HepG2 (cell line): Measurements from ENCODE around the gene FAM3B. TPM values are rescaled to one million over a fixed set of nuclear protein-coding genes. Genes with fewer than 3 reads are reported as not detected.

Experiments
- ZBTB21 ChIP-seq: sonication (generic); formaldehyde crosslinking; IDR thresholded peaks from 2 replicates; pipeline ENCODE4 v1.4.0; 2020; ENCODE audit warnings: missing genetic modification reagents
- polyA plus RNA-seq, 8 experiments: library from polyadenylated mRNA; depleted of rRNA in 3 of 8; stranded (reverse) in 7 of 8; unstranded in 1 of 8; fragments of >200 nt; fragmentation: Illumina TruSeq in 4 of 8; extraction: Trizol in 4 of 8; gene quantifications; 2 replicates each; pipeline versions ENCODE4 v1.2.1 to v1.2.3, GENCODE V29; 2011 to 2016; ENCODE audit warnings: low read depth in 4 of 8, missing spikeins in 1 of 8, mixed read lengths in 1 of 8; ENCODE audit not compliant: insufficient read depth in 1 of 8
- total RNA-seq, 5 experiments: library from RNA; depleted of rRNA; stranded (reverse); fragments of >200 nt; fragmentation: Illumina TruSeq; extraction: Trizol; gene quantifications; 2 replicates each; pipeline ENCODE4 v1.2.3, GENCODE V29; 2016; ENCODE audit warnings: low read depth in 1 of 5
- TF ChIP-seq, protein P1 (sequence below): sonication (generic); formaldehyde crosslinking; IDR thresholded peaks from 2 replicates; pipeline ENCODE4 v1.8.0; 2022; ENCODE audit warnings: mild to moderate bottlenecking, missing genetic modification reagents
- TF ChIP-seq, protein P2 (sequence below): sonication (generic); formaldehyde crosslinking; IDR thresholded peaks from 2 replicates; pipeline ENCODE4 v1.5.0; 2020; ENCODE audit warnings: missing genetic modification reagents
- TF ChIP-seq, protein P3 (sequence below): IDR thresholded peaks from 2 replicates; pipeline ENCODE4 v1.4.0; 2020; ENCODE audit warnings: mild to moderate bottlenecking, missing genetic modification reagents
- TF ChIP-seq, protein P4 (sequence below): sonication (generic); formaldehyde crosslinking; IDR thresholded peaks from 2 replicates; pipeline ENCODE4 v1.9.0; 2021; ENCODE audit warnings: missing genetic modification reagents, borderline replicate concordance
- TF ChIP-seq, protein P5 (sequence below): sonication (generic); formaldehyde crosslinking; IDR thresholded peaks from 2 replicates; pipeline ENCODE4 v1.4.0; 2020; ENCODE audit warnings: mild to moderate bottlenecking, missing genetic modification reagents

FAM3B gene
- total and polyA plus RNA-seq, 2 of the 13 experiments (the other 11 are each of a cell fraction or from before 2014, with no cell fraction given): 46.5 to 62.0 TPM

DNA sequence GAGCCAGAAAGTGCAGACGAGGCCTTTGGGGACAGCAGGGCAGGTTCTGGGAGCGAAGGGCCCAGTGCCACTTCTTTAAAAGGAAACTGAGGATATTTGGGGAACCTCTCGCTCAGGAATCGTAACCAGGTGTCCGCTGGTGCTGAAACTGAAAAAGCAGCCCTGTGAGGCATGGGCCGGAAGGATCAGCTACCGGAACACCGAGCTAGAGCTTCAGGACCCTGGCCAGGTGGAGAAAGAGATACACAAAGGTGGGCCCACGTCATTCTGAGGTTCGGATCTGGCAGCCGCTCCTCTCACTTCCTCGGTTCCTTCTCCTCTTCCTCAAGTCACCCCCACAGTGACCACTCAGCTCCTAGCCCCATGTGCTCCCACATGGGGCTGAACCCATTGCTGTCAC, 63.3 kb downstream of the FAM3B start (continued):
- TF ChIP-seq, protein P1, sequence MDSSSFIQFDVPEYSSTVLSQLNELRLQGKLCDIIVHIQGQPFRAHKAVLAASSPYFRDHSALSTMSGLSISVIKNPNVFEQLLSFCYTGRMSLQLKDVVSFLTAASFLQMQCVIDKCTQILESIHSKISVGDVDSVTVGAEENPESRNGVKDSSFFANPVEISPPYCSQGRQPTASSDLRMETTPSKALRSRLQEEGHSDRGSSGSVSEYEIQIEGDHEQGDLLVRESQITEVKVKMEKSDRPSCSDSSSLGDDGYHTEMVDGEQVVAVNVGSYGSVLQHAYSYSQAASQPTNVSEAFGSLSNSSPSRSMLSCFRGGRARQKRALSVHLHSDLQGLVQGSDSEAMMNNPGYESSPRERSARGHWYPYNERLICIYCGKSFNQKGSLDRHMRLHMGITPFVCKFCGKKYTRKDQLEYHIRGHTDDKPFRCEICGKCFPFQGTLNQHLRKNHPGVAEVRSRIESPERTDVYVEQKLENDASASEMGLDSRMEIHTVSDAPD (CRISPR knock-in tag): no peak
- TF ChIP-seq, protein P2, sequence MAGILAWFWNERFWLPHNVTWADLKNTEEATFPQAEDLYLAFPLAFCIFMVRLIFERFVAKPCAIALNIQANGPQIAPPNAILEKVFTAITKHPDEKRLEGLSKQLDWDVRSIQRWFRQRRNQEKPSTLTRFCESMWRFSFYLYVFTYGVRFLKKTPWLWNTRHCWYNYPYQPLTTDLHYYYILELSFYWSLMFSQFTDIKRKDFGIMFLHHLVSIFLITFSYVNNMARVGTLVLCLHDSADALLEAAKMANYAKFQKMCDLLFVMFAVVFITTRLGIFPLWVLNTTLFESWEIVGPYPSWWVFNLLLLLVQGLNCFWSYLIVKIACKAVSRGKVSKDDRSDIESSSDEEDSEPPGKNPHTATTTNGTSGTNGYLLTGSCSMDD (CRISPR knock-in tag): no peak
- TF ChIP-seq, protein P3, sequence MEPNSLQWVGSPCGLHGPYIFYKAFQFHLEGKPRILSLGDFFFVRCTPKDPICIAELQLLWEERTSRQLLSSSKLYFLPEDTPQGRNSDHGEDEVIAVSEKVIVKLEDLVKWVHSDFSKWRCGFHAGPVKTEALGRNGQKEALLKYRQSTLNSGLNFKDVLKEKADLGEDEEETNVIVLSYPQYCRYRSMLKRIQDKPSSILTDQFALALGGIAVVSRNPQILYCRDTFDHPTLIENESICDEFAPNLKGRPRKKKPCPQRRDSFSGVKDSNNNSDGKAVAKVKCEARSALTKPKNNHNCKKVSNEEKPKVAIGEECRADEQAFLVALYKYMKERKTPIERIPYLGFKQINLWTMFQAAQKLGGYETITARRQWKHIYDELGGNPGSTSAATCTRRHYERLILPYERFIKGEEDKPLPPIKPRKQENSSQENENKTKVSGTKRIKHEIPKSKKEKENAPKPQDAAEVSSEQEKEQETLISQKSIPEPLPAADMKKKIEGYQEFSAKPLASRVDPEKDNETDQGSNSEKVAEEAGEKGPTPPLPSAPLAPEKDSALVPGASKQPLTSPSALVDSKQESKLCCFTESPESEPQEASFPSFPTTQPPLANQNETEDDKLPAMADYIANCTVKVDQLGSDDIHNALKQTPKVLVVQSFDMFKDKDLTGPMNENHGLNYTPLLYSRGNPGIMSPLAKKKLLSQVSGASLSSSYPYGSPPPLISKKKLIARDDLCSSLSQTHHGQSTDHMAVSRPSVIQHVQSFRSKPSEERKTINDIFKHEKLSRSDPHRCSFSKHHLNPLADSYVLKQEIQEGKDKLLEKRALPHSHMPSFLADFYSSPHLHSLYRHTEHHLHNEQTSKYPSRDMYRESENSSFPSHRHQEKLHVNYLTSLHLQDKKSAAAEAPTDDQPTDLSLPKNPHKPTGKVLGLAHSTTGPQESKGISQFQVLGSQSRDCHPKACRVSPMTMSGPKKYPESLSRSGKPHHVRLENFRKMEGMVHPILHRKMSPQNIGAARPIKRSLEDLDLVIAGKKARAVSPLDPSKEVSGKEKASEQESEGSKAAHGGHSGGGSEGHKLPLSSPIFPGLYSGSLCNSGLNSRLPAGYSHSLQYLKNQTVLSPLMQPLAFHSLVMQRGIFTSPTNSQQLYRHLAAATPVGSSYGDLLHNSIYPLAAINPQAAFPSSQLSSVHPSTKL (CRISPR knock-in tag): no peak
- TF ChIP-seq ZBTB21 (CRISPR knock-in tag): no peak
- TF ChIP-seq, protein P4, sequence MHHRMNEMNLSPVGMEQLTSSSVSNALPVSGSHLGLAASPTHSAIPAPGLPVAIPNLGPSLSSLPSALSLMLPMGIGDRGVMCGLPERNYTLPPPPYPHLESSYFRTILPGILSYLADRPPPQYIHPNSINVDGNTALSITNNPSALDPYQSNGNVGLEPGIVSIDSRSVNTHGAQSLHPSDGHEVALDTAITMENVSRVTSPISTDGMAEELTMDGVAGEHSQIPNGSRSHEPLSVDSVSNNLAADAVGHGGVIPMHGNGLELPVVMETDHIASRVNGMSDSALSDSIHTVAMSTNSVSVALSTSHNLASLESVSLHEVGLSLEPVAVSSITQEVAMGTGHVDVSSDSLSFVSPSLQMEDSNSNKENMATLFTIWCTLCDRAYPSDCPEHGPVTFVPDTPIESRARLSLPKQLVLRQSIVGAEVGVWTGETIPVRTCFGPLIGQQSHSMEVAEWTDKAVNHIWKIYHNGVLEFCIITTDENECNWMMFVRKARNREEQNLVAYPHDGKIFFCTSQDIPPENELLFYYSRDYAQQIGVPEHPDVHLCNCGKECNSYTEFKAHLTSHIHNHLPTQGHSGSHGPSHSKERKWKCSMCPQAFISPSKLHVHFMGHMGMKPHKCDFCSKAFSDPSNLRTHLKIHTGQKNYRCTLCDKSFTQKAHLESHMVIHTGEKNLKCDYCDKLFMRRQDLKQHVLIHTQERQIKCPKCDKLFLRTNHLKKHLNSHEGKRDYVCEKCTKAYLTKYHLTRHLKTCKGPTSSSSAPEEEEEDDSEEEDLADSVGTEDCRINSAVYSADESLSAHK (CRISPR knock-in tag): no peak
- TF ChIP-seq, protein P5, sequence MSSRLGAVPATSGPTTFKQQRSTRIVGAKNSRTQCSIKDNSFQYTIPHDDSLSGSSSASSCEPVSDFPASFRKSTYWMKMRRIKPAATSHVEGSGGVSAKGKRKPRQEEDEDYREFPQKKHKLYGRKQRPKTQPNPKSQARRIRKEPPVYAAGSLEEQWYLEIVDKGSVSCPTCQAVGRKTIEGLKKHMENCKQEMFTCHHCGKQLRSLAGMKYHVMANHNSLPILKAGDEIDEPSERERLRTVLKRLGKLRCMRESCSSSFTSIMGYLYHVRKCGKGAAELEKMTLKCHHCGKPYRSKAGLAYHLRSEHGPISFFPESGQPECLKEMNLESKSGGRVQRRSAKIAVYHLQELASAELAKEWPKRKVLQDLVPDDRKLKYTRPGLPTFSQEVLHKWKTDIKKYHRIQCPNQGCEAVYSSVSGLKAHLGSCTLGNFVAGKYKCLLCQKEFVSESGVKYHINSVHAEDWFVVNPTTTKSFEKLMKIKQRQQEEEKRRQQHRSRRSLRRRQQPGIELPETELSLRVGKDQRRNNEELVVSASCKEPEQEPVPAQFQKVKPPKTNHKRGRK (CRISPR knock-in tag): no peak
- TF ChIP-seq, all 625 proteins: peak for 0
